Ishikawa (cell line): ENCODE results near the gene YBX2.

Experiments used
- CEBPB ChIP-seq: IDR thresholded peaks from 2 replicates; pipeline ENCODE4 v1.6.1; 2012
- CREB1 ChIP-seq: IDR thresholded peaks from 2 replicates; pipeline ENCODE4 v1.6.1; 2012; ENCODE audit warnings: low read depth
- EGR1 ChIP-seq: IDR thresholded peaks from 2 replicates; pipeline ENCODE4 v1.6.1; 2012
- EP300 ChIP-seq: IDR thresholded peaks from 2 replicates; pipeline ENCODE4 v1.6.1; 2012; ENCODE audit warnings: borderline replicate concordance
- FOXM1 ChIP-seq: IDR thresholded peaks from 2 replicates; pipeline ENCODE4 v1.6.1; 2012; ENCODE audit warnings: low read depth, borderline replicate concordance
- NFIC ChIP-seq: IDR thresholded peaks from 2 replicates; pipeline ENCODE4 v1.6.1; 2012
- RAD21 ChIP-seq: IDR thresholded peaks from 2 replicates; pipeline ENCODE4 v1.6.1; 2012; ENCODE audit warnings: low read depth
- TAF1 ChIP-seq: IDR thresholded peaks from 2 replicates; pipeline ENCODE4 v1.6.1; 2012; ENCODE audit warnings: low read depth, mild to moderate bottlenecking
- TCF12 ChIP-seq: IDR thresholded peaks from 2 replicates; pipeline ENCODE4 v1.6.1; 2012; ENCODE audit warnings: low read depth
- TEAD4 ChIP-seq: IDR thresholded peaks from 2 replicates; pipeline ENCODE4 v1.6.1; 2012
- YY1 ChIP-seq: IDR thresholded peaks from 2 replicates; pipeline ENCODE4 v1.6.1; 2012; ENCODE audit warnings: low read depth
- ZBTB7A ChIP-seq: IDR thresholded peaks from 2 replicates; pipeline ENCODE4 v1.6.1; 2012; ENCODE audit warnings: low read depth
- TF ChIP-seq, protein P1 (sequence below): IDR thresholded peaks from 2 replicates; pipeline ENCODE4 v1.6.1; 2012; ENCODE audit warnings: low read depth, mild to moderate bottlenecking
- TF ChIP-seq, protein P2 (sequence below): IDR thresholded peaks from 2 replicates; pipeline ENCODE4 v1.6.1; 2012
- TF ChIP-seq, protein P3 (sequence below): IDR thresholded peaks from 2 replicates; pipeline ENCODE4 v1.6.1; 2012

The YBX2 gene

DNA sequence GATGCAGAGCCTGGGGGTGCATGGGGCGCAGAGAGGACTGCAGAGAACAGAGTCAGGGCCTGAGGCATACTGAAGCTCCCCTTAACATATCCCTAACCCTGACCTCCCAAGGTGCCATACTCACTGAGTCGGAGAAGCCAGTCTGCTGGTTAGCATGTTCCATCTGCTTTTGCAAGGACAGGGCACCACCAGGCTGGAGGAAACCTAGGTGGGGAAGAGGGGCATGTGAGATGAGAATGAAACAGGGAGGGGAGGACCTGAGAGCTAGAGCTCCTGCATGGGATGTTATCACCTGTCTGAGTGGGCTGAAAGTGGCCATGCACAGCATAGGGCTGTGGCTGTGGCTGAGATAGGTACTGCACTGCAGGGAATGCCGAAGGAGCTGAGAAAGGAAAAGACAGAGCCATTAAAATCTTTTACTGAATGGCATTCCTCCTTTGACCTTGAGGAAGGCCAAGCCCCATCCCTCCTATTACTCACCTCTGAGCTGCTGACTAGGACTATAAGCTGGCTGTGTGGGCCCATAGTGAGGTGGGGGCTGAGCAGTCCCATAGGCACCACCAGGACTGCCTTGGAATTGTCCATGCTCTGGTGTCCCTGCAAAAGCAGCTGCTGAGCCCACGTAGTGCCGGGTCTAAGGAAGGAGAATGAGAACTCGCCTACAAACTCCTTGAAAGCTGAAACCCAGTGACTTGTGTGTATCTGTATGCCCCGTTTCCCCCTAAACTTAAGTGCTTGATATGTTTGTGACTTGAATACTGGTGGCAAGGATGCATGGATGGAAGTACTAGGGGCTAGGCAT, 18.9 kb upstream of the YBX2 start:
- TF ChIP-seq EP300 (no peak), TCF12 (no peak), FOXM1 (no peak), NFIC (no peak), CREB1 (no peak), TEAD4 (no peak), TAF1 (no peak), YY1 (no peak), RAD21 (no peak), CEBPB (no peak), EGR1 (no peak), ZBTB7A (no peak)
- TF ChIP-seq, protein P1, sequence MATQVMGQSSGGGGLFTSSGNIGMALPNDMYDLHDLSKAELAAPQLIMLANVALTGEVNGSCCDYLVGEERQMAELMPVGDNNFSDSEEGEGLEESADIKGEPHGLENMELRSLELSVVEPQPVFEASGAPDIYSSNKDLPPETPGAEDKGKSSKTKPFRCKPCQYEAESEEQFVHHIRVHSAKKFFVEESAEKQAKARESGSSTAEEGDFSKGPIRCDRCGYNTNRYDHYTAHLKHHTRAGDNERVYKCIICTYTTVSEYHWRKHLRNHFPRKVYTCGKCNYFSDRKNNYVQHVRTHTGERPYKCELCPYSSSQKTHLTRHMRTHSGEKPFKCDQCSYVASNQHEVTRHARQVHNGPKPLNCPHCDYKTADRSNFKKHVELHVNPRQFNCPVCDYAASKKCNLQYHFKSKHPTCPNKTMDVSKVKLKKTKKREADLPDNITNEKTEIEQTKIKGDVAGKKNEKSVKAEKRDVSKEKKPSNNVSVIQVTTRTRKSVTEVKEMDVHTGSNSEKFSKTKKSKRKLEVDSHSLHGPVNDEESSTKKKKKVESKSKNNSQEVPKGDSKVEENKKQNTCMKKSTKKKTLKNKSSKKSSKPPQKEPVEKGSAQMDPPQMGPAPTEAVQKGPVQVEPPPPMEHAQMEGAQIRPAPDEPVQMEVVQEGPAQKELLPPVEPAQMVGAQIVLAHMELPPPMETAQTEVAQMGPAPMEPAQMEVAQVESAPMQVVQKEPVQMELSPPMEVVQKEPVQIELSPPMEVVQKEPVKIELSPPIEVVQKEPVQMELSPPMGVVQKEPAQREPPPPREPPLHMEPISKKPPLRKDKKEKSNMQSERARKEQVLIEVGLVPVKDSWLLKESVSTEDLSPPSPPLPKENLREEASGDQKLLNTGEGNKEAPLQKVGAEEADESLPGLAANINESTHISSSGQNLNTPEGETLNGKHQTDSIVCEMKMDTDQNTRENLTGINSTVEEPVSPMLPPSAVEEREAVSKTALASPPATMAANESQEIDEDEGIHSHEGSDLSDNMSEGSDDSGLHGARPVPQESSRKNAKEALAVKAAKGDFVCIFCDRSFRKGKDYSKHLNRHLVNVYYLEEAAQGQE = no peak
- TF ChIP-seq, protein P2, sequence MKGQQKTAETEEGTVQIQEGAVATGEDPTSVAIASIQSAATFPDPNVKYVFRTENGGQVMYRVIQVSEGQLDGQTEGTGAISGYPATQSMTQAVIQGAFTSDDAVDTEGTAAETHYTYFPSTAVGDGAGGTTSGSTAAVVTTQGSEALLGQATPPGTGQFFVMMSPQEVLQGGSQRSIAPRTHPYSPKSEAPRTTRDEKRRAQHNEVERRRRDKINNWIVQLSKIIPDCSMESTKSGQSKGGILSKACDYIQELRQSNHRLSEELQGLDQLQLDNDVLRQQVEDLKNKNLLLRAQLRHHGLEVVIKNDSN = no peak
- TF ChIP-seq, protein P3, sequence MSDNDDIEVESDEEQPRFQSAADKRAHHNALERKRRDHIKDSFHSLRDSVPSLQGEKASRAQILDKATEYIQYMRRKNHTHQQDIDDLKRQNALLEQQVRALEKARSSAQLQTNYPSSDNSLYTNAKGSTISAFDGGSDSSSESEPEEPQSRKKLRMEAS = no peak

DNA sequence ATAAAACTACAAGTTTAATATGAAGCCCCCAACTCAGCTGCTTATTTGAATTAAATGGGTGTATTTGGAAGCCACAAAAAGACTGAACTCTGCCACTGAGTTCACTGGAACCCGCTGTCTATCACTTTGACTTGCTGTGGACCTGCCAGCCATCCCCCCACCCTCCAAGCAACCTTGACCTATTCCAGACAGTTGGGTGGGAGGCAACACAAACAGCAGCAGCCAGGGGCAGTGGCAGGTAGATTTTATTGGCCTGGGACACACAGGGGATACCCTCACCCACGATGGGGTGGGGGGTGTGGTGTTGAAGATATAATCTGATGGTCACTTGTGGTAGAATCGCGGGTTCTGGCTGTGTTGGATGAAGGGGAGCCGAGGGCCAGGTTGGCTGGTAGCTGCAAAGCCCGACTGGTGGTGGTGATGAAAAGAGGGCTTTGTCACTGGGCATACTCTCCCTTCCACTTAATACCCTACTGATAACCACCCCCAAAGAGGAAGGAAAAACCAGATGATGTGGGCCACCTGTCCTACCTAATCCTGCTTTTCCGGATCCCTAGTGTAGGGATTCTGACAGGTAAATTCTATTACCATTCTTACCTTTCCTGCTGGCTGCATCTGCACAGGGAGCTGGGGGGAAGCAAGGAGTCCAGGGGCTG, 18.1 kb upstream of the YBX2 start:
- TF ChIP-seq, protein P2 = no peak
- TF ChIP-seq CEBPB (no peak), TEAD4 (no peak), FOXM1 (no peak), CREB1 (no peak), ZBTB7A (no peak), RAD21 (no peak), YY1 (no peak), NFIC (no peak), EP300 (no peak), TCF12 (no peak), EGR1 (no peak), TAF1 (no peak)
- TF ChIP-seq, protein P3 = no peak
- TF ChIP-seq, protein P1 = no peak

DNA sequence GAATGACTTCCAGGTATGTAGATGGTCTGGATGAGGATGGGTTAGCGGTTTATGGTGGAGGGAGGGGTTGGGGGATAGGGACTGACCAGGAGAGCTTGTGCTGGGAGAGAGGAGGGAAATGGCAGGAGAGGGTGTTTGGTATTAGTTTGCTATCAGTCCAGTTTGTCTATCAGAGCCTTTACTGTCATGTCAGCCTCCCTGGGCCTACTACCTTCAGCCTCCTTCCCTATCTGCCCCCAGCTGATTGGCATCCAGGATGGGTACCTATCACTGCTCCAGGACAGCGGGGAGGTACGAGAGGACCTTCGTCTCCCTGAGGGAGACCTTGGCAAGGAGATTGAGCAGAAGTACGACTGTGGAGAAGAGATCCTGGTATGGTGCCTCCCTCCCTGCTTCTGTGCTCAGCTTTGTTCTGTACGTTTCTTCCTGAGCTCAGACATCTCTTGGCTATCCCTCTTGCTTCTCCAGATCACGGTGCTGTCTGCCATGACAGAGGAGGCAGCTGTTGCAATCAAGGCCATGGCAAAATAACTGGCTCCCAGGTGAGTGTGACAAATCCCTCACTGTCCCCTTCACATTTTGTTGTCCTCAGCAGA, 16.8 kb upstream of the YBX2 start:
- TF ChIP-seq CREB1 (no peak), NFIC (no peak), TCF12 (no peak)

DNA sequence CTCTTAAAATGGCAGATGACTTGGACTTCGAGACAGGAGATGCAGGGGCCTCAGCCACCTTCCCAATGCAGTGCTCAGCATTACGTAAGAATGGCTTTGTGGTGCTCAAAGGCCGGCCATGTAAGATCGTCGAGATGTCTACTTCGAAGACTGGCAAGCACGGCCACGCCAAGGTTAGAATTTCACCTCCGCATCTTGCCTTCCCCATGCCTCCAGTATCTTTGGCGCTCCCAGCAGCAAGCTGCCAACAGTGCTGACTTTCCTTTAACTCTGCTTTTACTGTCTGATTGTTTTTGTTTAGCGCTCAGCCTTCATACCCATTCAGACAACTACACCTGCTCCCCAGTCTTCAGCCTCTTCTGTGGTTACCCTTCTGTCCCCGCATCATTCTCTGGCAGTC, 15.2 kb upstream of the YBX2 start:
- TF ChIP-seq, protein P3 = no peak
- TF ChIP-seq CEBPB (no peak), ZBTB7A (no peak), CREB1 (no peak), TAF1 (no peak)

DNA sequence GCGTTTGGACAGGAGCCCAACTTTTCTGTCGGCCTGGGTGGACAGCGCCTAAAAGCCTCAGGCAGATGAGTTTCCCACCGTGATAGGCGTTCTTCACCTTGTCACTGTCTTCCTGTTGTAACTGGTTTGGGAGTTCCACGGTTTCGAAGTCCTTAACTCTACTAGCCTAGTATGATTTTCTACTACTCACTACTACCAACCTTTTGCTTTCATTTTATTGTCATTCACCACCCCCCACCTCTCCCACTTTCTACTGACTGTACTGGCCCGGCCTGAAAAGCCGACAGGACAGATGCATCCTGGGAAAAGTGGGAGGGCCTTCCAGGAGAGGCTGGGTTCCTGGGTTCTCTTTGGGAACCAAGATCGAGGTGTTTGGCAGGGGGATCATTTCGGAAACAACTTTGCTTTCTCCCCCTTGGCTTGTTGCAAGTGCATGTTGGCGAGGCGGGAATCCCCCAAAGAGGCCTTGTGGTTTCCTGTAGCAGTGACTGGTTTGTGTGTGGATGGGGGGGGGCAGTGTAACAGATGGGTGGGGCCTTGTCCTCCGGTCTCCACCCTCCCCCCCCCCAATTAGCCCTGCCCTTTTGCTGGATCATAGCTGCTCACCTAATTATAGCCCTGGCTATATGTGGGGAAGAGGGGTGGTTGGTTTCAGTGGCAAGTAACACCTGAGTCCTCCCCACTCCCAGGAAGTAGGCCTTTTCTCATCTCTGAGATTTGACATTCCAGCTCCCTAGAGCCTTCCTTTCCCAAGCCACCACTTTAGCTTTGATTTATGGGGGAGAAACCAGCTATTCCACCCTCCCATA, 14.4 kb upstream of the YBX2 start:
- TF ChIP-seq TCF12 (no peak), TAF1 (peak; percentile 52)
- TF ChIP-seq, protein P1 = peak; percentile 46; the same call in 1 of the 2 replicates
